ENCODE results near the gene MYO1E.
"Not testable (repeated sequence)": the region's sequence is repeated elsewhere in the genome, so short reads cannot be mapped to it uniquely, and the experiment has no call there.

Gene MYO1E

GRCh38 chr15:59372352-59373211 is at the start of gene MYO1E:
Gene MYO1E, minus strand, starts transcription at chr15:59372871. Its CDS starts 371 bp downstream, at chr15:59372500.
- DNase-seq (ENCODE audit: low read depth in 3 of 3) = peak in 1 of 3 experiments; percentile 4

- DNase-seq (ENCODE audit: low read depth in 3 of 3) = no peak
Observed at GRCh38 chr15:59420986-59421618, 48.4 kb upstream of the MYO1E start.

- DNase-seq (ENCODE audit: low read depth in 3 of 3) = no peak
Observed at GRCh38 chr15:59420108-59420507, 47.4 kb upstream of the MYO1E start.

- no peak for DNase-seq (ENCODE audit: low read depth in 3 of 3)
Observed at GRCh38 chr15:59419170-59419569, 46.5 kb upstream of the MYO1E start.

GRCh38 chr15:59416816-59417215 is 44.1 kb upstream of the MYO1E start:
- DNase-seq (ENCODE audit: low read depth in 3 of 3) = no peak

GRCh38 chr15:59413577-59413976 is 40.9 kb upstream of the MYO1E start:
- DNase-seq (ENCODE audit: low read depth in 3 of 3) = no peak

GRCh38 chr15:59410391-59410896 is 37.8 kb upstream of the MYO1E start:
- no peak for DNase-seq (ENCODE audit: low read depth in 3 of 3)

- no peak for DNase-seq (ENCODE audit: low read depth in 3 of 3)
Observed at GRCh38 chr15:59407946-59408345, 35.3 kb upstream of the MYO1E start.

- no peak for DNase-seq (ENCODE audit: low read depth in 3 of 3)
Observed at GRCh38 chr15:59406446-59406845, 33.8 kb upstream of the MYO1E start.

GRCh38 chr15:59405079-59405478 is 32.4 kb upstream of the MYO1E start:
- no peak for DNase-seq (ENCODE audit: low read depth in 3 of 3)

GRCh38 chr15:59401824-59402569 is 29.3 kb upstream of the MYO1E start:
- DNase-seq (ENCODE audit: low read depth in 3 of 3) = no peak

- DNase-seq (ENCODE audit: low read depth in 3 of 3) = not testable (repeated sequence)
Observed at GRCh38 chr15:59401051-59401823, 28.6 kb upstream of the MYO1E start.

- no peak for DNase-seq (ENCODE audit: low read depth in 3 of 3)
Observed at GRCh38 chr15:59400103-59400813, 27.6 kb upstream of the MYO1E start.

GRCh38 chr15:59399465-59400102 is 26.9 kb upstream of the MYO1E start:
- no peak for DNase-seq (ENCODE audit: low read depth in 3 of 3)

GRCh38 chr15:59398220-59398619 is 25.5 kb upstream of the MYO1E start:
- no peak for DNase-seq (ENCODE audit: low read depth in 3 of 3)

- no peak for DNase-seq (ENCODE audit: low read depth in 3 of 3)
Observed at GRCh38 chr15:59396679-59397078, 24.0 kb upstream of the MYO1E start.

GRCh38 chr15:59396211-59396610 is 23.5 kb upstream of the MYO1E start:
- no peak for DNase-seq (ENCODE audit: low read depth in 3 of 3)

- DNase-seq (ENCODE audit: low read depth in 3 of 3) = no peak
Observed at GRCh38 chr15:59394166-59394661, 21.5 kb upstream of the MYO1E start.

- no peak for DNase-seq (ENCODE audit: low read depth in 3 of 3)
Observed at GRCh38 chr15:59392299-59392698, 19.6 kb upstream of the MYO1E start.

GRCh38 chr15:59388670-59389069 is 16.0 kb upstream of the MYO1E start:
- DNase-seq (ENCODE audit: low read depth in 3 of 3) = no peak

Data from stimulated activated CD4-positive, alpha-beta T cell treated with anti-CD3 and anti-CD28 coated beads, TNF-alpha, amount 100 ng/mL, for 4 hours (primary cell).